Ovary (tissue), 9 donors: ENCODE measurements around the gene KIF13A. TPM values are rescaled to one million over a fixed set of nuclear protein-coding genes. Genes with fewer than 3 reads are reported as not detected.

Source experiments
- DNase-seq, 5 donors: peaks; one replicate each; pipeline ENCODE4 v3.0.0-alpha.2; 2019 to 2020
- H3K27ac ChIP-seq, 2 donors: fragments of 200-600 bp; one replicate each; pipeline versions ENCODE4 v1.5.1 to v1.8.0; 2019 to 2022
- H3K27me3 ChIP-seq: fragments of 200-600 bp; one replicate; pipeline ENCODE4 v1.8.0; 2022
- H3K36me3 ChIP-seq: fragments of 200-600 bp; sonication (generic); one replicate; pipeline ENCODE4 v1.5.1; 2019
- H3K4me1 ChIP-seq: one replicate; pipeline ENCODE4 v1.8.1; 2013; ENCODE audit warnings: mild to moderate bottlenecking, moderate library complexity; ENCODE audit not compliant: insufficient read depth
- H3K4me3 ChIP-seq: fragments of 200-600 bp; sonication (generic); one replicate; pipeline ENCODE4 v1.5.1; 2017
- H3K9me3 ChIP-seq, 2 donors: fragments of 200-600 bp in 1 of 2; sonication (generic) in 1 of 2; one replicate each; pipeline versions ENCODE4 v1.5.1 to v1.8.1; 2013 to 2019; ENCODE audit warnings: mild to moderate bottlenecking in 1 of 2, moderate library complexity in 1 of 2
- EP300 ChIP-seq: sonication (generic); formaldehyde crosslinking; IDR thresholded peaks from one replicate; pipeline ENCODE4 v1.6.1; 2017; ENCODE audit warnings: antibody characterized with exemption
- POLR2A ChIP-seq: fragments of 450-650 bp; IDR thresholded peaks from one replicate; pipeline ENCODE4 v1.6.1; 2017; ENCODE audit warnings: antibody characterized with exemption, mild to moderate bottlenecking, moderate library complexity
- WGBS, 3 donors: extraction: QIAGEN DNeasy Blood & Tissue Kit in 1 of 3; methylation state at CpG; one replicate each; pipeline versions ENCODE4 v1.1.5 to v1.1.7; 2013 to 2017; 5-methylcytosine and 5-hydroxymethylcytosine counted together
- intact Hi-C, 4 donors: fragments of 100-400 bp; cut with DNase I; formaldehyde crosslinking; loops; one replicate each; pipeline versions ENCODE4 v1.11.0 to v1.15.1; 2022 to 2023
- polyA plus RNA-seq, 2 donors: library from polyadenylated mRNA; stranded (reverse); fragments of 200-250 nt in 1 of 2; fragments of 350-450 nt in 1 of 2; fragmentation: Illumina TruSeq in 1 of 2; extraction: RNeasy Lipid Tissue Mini Kit (QIAGEN cat#74804) in 1 of 2; gene quantifications; one replicate each; pipeline ENCODE4 v1.2.3, GENCODE V29; 2013 to 2014
- total RNA-seq, 7 donors: library from RNA; depleted of rRNA in 2 of 7; stranded (reverse); fragments of >200 nt in 2 of 7; fragmentation: NEBNext Ultra II Directional in 3 of 7; extraction: Animal tissue kit (Norgen Biotek cat#: 25700) in 3 of 7; gene quantifications; one replicate each; pipeline versions ENCODE4 v1.1.0 to v1.2.4, GENCODE V29; 2016 to 2023
- TF ChIP-seq, protein P1 (sequence below), 3 donors: fragments of 450-650 bp in 2 of 3; fragments of 200-600 bp in 1 of 3; IDR thresholded peaks; one replicate each; pipeline versions ENCODE4 v1.5.1 to v1.8.0; 2016 to 2022; ENCODE audit warnings: antibody characterized with exemption in 3 of 3, mild to moderate bottlenecking in 1 of 3
- donor health status: DM: no; HTN: no; CAD: no; lungs with moderate emphysema.
- donor health status: DM: no; HTN: no; CAD: no.
- donor health status: Bipolar disorder and iron deficiency.
- donor health status: DM: yes; HTN: yes; CAD: no.
- donor health status: DM: no; HTN: no; CAD: no.
- donor health status: DM: yes; HTN: yes; CAD: no.

KIF13A gene
- total and polyA plus RNA-seq, 9 donors, result 18.4 to 44.4 (median 38.0) TPM

DNA sequence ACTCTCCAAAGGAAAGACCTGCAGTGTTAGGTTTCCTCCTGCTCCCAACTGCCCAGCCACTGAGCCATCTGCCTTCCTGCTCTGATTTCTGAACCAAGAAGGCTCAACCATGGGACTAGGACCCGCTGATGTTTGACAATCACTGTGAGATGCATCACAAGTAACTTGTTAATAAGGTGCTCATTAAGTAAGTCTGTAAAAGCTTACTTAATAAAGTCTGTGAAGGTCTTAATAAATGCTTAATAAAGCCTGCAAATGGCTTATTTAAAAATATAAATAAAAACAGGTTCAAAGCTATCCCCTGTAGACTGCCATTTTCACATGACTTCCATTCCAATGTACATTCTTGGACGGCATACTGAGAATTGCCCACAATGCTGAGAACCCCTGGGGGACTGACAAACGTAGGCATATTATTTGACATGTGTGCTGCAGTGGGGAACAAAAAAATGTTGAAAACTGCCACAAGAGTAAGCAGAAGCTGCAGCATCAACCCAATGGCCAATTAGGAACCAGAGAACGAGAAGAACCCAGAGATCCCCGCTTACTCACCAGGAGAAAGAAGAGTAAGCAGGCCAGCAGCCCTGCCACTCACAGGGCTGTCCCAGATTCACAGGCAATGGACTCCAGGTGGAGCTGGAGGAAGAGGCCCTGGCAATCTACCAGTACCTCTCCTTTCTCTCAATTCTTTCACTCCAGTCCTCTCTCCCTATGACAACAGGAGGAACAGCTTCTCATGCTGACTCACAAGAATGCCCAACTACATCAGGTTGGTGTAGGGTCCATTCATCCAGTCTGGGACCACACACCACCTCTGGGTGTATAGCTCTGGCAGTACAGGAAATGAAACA, 19.5 kb downstream of the KIF13A start:
- H3K27me3 ChIP-seq, result no peaks in the 10 kb centered on the region
- TF ChIP-seq, protein P1, sequence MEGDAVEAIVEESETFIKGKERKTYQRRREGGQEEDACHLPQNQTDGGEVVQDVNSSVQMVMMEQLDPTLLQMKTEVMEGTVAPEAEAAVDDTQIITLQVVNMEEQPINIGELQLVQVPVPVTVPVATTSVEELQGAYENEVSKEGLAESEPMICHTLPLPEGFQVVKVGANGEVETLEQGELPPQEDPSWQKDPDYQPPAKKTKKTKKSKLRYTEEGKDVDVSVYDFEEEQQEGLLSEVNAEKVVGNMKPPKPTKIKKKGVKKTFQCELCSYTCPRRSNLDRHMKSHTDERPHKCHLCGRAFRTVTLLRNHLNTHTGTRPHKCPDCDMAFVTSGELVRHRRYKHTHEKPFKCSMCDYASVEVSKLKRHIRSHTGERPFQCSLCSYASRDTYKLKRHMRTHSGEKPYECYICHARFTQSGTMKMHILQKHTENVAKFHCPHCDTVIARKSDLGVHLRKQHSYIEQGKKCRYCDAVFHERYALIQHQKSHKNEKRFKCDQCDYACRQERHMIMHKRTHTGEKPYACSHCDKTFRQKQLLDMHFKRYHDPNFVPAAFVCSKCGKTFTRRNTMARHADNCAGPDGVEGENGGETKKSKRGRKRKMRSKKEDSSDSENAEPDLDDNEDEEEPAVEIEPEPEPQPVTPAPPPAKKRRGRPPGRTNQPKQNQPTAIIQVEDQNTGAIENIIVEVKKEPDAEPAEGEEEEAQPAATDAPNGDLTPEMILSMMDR (IDR thresholded peaks at IDR 0.05), result no peak
- TF ChIP-seq EP300 (no peak), POLR2A (no peak)
- peaks cover 8% of the 10 kb centered on the region for H3K4me1 ChIP-seq
- no peak for DNase-seq
- intact Hi-C loops, result no loop called here
- H3K36me3 ChIP-seq, result no peaks in the 10 kb centered on the region
- WGBS, 3 donors, result 79 to 95% (median 89%) methylated on average over 5 of the region's 5 CpGs
- no peak overlapping the region for H3K27ac ChIP-seq
- no peaks in the 10 kb centered on the region for H3K9me3 ChIP-seq
- H3K4me3 ChIP-seq, result no peak overlapping the region

DNA sequence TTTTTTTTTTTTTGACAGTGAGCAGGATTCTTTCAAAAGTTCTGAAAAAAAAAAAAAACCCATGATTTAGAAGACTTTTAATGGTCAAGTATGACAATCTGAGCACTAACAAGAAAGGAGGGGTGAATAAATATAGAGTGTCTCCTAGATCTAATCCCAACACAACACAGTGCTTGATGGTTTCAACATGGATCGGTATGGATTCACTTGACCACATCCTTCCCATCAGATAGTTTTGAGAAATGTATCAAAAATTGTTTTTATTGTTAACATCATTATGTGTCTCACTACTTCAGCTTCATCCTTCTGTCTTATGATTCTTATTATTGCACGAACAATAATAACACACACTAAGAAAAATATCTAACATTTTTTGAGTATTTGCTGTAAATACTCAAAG, 21.0 kb downstream of the KIF13A start:
- Histone ChIP-seq H3K4me1 (peaks cover 11% of the 10 kb centered on the region), H3K27ac (no peak overlapping the region), H3K36me3 (no peaks in the 10 kb centered on the region), H3K27me3 (no peaks in the 10 kb centered on the region), H3K4me3 (no peak overlapping the region), H3K9me3 (no peaks in the 10 kb centered on the region)
- TF ChIP-seq POLR2A, result no peak
- TF ChIP-seq EP300, result no peak
- TF ChIP-seq, protein P1 (IDR thresholded peaks at IDR 0.05), result no peak
- no peak for DNase-seq
- intact Hi-C loops, result no loop called here
- 67 to 86% (median 72%) methylated on average over 2 of the region's 2 CpGs for WGBS, 3 donors

DNA sequence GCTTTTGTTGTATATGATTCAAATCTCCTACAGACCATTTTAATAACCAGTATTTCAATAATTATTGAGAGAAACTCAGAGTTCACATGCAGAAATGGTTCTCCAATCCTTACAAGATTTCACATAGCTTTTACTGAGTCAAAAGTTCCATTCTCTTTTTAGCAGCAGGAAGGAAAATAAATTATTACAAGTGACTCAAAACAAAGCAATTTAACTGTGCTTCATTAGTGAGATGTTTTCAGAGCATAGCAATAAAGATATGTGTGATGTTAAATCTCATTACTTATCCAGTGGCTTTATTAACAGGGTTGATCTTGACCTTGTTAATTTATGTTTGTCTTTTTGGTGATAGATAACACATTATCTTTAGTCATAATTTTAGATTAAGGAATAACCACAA, 22.0 kb downstream of the KIF13A start:
- intact Hi-C loops, result no loop called here
- Histone ChIP-seq H3K27ac (no peak overlapping the region), H3K9me3 (no peaks in the 10 kb centered on the region), H3K4me1 (peaks cover 12% of the 10 kb centered on the region), H3K4me3 (no peak overlapping the region), H3K27me3 (no peaks in the 10 kb centered on the region), H3K36me3 (no peaks in the 10 kb centered on the region)
- no peak for TF ChIP-seq EP300
- TF ChIP-seq, protein P1 (IDR thresholded peaks at IDR 0.05), result no peak
- TF ChIP-seq POLR2A, result no peak
- DNase-seq, result no peak

DNA sequence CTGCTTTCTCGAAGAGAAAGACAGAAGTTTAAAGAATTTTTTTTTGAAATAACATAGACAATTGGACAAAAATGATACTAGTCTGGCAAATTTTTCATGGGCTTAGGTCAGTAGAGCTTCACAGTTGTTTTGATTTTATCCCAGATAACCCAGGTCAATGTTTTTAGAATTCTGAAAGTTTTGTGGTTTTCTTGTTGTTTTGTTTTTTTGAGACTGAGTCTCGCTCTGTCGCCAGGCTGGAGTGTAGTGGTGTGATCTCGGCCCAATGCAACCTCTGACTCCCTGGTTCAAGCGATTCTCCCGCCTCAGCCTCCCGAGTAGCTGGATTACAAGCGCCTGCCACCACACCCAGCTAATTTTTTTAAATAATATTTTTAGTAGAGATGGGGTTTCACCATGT, 22.8 kb downstream of the KIF13A start:
- no peak for DNase-seq
- H3K27ac ChIP-seq, result no peak overlapping the region
- intact Hi-C loops, result no loop called here
- H3K9me3 ChIP-seq, result no peaks in the 10 kb centered on the region
- no peaks in the 10 kb centered on the region for H3K36me3 ChIP-seq
- 88 to 94% (median 94%) methylated on average over 8 of the region's 8 CpGs for WGBS, 3 donors
- TF ChIP-seq EP300 (no peak), POLR2A (no peak)
- TF ChIP-seq, protein P1 (IDR thresholded peaks at IDR 0.05), result no peak
- H3K4me1 ChIP-seq, result peaks cover 12% of the 10 kb centered on the region
- H3K27me3 ChIP-seq, result no peaks in the 10 kb centered on the region
- no peak overlapping the region for H3K4me3 ChIP-seq
